ENCODE measurements around the gene CAMP.
"Not testable (repeated sequence)": the region's sequence is repeated elsewhere in the genome, so short reads cannot be mapped to it uniquely, and the experiment has no call there.

DNA sequence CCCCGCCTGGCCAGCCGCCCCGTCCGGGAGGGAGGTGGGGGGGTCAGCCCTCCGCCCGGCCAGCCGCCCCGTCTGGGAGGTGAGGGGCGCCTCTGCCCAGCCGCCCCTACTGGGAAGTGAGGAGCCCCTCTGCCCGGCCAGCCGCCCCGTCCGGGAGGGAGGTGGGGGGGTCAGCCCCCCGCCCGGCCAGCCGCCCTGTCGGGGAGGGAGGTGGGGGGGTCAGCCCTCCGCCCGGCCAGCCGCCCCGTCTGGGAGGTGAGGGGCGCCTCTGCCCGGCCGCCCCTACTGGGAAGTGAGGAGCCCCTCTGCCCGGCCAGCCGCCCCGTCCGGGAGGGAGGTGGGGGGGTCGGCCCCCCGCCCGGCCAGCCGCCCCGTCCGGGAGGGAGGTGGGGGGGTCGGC is 11.5 kb upstream of the CAMP start:
- TF ChIP-seq, protein P1, sequence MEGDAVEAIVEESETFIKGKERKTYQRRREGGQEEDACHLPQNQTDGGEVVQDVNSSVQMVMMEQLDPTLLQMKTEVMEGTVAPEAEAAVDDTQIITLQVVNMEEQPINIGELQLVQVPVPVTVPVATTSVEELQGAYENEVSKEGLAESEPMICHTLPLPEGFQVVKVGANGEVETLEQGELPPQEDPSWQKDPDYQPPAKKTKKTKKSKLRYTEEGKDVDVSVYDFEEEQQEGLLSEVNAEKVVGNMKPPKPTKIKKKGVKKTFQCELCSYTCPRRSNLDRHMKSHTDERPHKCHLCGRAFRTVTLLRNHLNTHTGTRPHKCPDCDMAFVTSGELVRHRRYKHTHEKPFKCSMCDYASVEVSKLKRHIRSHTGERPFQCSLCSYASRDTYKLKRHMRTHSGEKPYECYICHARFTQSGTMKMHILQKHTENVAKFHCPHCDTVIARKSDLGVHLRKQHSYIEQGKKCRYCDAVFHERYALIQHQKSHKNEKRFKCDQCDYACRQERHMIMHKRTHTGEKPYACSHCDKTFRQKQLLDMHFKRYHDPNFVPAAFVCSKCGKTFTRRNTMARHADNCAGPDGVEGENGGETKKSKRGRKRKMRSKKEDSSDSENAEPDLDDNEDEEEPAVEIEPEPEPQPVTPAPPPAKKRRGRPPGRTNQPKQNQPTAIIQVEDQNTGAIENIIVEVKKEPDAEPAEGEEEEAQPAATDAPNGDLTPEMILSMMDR (IDR thresholded peaks at IDR 0.05), result not testable (repeated sequence)
- not testable (repeated sequence) for TF ChIP-seq POLR2A (IDR thresholded peaks at IDR 0.05)

Measured in body of pancreas (tissue), 4 donors.